C4-2B (cell line): ENCODE results near the gene FKBP8.

Experiments
- ZFX ChIP-seq: fragments of 450-650 bp; IDR thresholded peaks from 2 replicates; pipeline ENCODE4 v1.6.1; 2017
- TF ChIP-seq, protein P1 (sequence below): fragments of 450-650 bp; conservative IDR thresholded peaks from 2 replicates; pipeline ENCODE4 v1.5.1; 2017; ENCODE audit warnings: mild to moderate bottlenecking

DNA sequence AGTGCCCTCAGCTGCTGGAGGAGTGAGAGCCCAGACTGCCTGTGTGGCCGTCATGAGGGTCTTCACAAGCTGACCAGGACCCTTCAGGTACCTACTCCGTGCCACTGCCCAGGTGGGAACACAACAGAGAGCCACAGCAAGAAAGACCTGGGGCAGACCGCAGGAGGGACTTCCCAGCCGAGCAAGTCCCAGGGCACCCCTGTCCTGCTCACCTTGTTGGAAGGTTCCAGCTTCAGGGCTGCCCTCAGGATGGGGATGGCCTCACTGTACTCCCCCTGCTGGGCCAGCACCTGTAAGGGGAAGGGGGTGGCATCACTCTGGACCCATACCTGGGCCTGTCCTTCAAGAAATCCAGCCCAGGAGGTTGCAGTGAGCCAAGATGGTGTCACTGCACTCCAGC is 10.3 kb downstream of the FKBP8 start:
- TF ChIP-seq, protein P1, sequence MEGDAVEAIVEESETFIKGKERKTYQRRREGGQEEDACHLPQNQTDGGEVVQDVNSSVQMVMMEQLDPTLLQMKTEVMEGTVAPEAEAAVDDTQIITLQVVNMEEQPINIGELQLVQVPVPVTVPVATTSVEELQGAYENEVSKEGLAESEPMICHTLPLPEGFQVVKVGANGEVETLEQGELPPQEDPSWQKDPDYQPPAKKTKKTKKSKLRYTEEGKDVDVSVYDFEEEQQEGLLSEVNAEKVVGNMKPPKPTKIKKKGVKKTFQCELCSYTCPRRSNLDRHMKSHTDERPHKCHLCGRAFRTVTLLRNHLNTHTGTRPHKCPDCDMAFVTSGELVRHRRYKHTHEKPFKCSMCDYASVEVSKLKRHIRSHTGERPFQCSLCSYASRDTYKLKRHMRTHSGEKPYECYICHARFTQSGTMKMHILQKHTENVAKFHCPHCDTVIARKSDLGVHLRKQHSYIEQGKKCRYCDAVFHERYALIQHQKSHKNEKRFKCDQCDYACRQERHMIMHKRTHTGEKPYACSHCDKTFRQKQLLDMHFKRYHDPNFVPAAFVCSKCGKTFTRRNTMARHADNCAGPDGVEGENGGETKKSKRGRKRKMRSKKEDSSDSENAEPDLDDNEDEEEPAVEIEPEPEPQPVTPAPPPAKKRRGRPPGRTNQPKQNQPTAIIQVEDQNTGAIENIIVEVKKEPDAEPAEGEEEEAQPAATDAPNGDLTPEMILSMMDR: no peak
- TF ChIP-seq ZFX: no peak
